ENCODE measurements around the gene ATP2A3. TPM values are rescaled to one million over a fixed set of nuclear protein-coding genes. Genes with fewer than 3 reads are reported as not detected.

Gene ATP2A3
- total RNA-seq, 1 experiment from 2014 or later: 4.4 TPM

GRCh38 chr17:3880983-3881382 is 83.3 kb downstream of the ATP2A3 start:
- CTCF ChIA-PET: no interaction called here
- no peaks in the 10 kb centered on the region for H3K36me3 ChIP-seq (ENCODE audit: low read depth)
- BruUV-seq (replicated peaks): no TSS peak
- H3K27ac ChIP-seq: no peak overlapping the region
- intact Hi-C loops (cut with micrococcal nuclease; ENCODE audit: unreplicated experiment): no loop called here
- no peak overlapping the region for H3K4me2 ChIP-seq
- no peaks in the 10 kb centered on the region for H3K9me3 ChIP-seq (ENCODE audit: insufficient read depth, low read depth)
- no peaks in the 10 kb centered on the region for H3K27me3 ChIP-seq (ENCODE audit: insufficient read depth, low read depth)
- POLR2A ChIA-PET (ENCODE audit: unreplicated experiment): no interaction called here
- no peak overlapping the region for H3K4me3 ChIP-seq
- DNase-seq: no peak
- no peak overlapping the region for H2AFZ ChIP-seq
- H3K79me2 ChIP-seq (ENCODE audit: low read depth): no peaks in the 10 kb centered on the region
- no peaks in the 10 kb centered on the region for H4K20me1 ChIP-seq (ENCODE audit: insufficient read depth)
- H3F3A ChIP-seq (ENCODE audit: insufficient read depth, low read depth): peaks cover 5% of the 10 kb centered on the region; the same call in 1 of the 2 replicates
- H3K4me1 ChIP-seq (replicated peaks; ENCODE audit: insufficient read depth): peaks cover 7% of the 10 kb centered on the region
- no peaks in the 10 kb centered on the region for H3K9me2 ChIP-seq (ENCODE audit: insufficient read depth)
- TF ChIP-seq CTCF (conservative IDR thresholded peaks at IDR 0.05) (no peak), EZH2 (IDR thresholded peaks at IDR 0.05; ENCODE audit: low read depth) (no peak)

- H3F3A ChIP-seq (ENCODE audit: insufficient read depth, low read depth): no peaks in the 10 kb centered on the region
- H2AFZ ChIP-seq: no peak overlapping the region
- no peaks in the 10 kb centered on the region for H3K4me1 ChIP-seq (replicated peaks; ENCODE audit: insufficient read depth)
- no peaks in the 10 kb centered on the region for H3K27me3 ChIP-seq (ENCODE audit: insufficient read depth, low read depth)
- H3K9me2 ChIP-seq (ENCODE audit: insufficient read depth): no peaks in the 10 kb centered on the region
- H4K20me1 ChIP-seq (ENCODE audit: insufficient read depth): no peaks in the 10 kb centered on the region
- CTCF ChIA-PET: no interaction called here
- H3K4me3 ChIP-seq: no peak overlapping the region
- no TSS peak for BruUV-seq (replicated peaks)
- DNase-seq: no peak
- H3K27ac ChIP-seq: no peak overlapping the region
- H3K9me3 ChIP-seq (ENCODE audit: insufficient read depth, low read depth): no peaks in the 10 kb centered on the region
- H3K4me2 ChIP-seq: no peak overlapping the region
- TF ChIP-seq EZH2 (IDR thresholded peaks at IDR 0.05; ENCODE audit: low read depth) (no peak), CTCF (conservative IDR thresholded peaks at IDR 0.05) (no peak)
- intact Hi-C loops (cut with micrococcal nuclease; ENCODE audit: unreplicated experiment): no loop called here
- no peaks in the 10 kb centered on the region for H3K79me2 ChIP-seq (ENCODE audit: low read depth)
- POLR2A ChIA-PET (ENCODE audit: unreplicated experiment): interaction anchor here (0.6 kb wide), 1 partner anchor 772 kb away, joined by 4 read pairs; no protein-coding TSS in a partner anchor
- no peaks in the 10 kb centered on the region for H3K36me3 ChIP-seq (ENCODE audit: low read depth)
Observed at GRCh38 chr17:3879591-3880417, 84.4 kb downstream of the ATP2A3 start.

- Histone ChIP-seq H3K9me3 (ENCODE audit: insufficient read depth, low read depth) (no peaks in the 10 kb centered on the region), H3K27ac (no peak overlapping the region), H3F3A (ENCODE audit: insufficient read depth, low read depth) (no peaks in the 10 kb centered on the region), H4K20me1 (ENCODE audit: insufficient read depth) (no peaks in the 10 kb centered on the region), H3K4me1 (replicated peaks; ENCODE audit: insufficient read depth) (no peaks in the 10 kb centered on the region), H3K4me2 (no peak overlapping the region), H3K4me3 (no peak overlapping the region), H3K36me3 (ENCODE audit: low read depth) (no peaks in the 10 kb centered on the region), H2AFZ (no peak overlapping the region), H3K27me3 (ENCODE audit: insufficient read depth, low read depth) (no peaks in the 10 kb centered on the region), H3K9me2 (ENCODE audit: insufficient read depth) (no peaks in the 10 kb centered on the region), H3K79me2 (ENCODE audit: low read depth) (no peaks in the 10 kb centered on the region)
- no peak for DNase-seq
- no TSS peak for BruUV-seq (replicated peaks)
- TF ChIP-seq CTCF (conservative IDR thresholded peaks at IDR 0.05) (no peak), EZH2 (IDR thresholded peaks at IDR 0.05; ENCODE audit: low read depth) (no peak)
- intact Hi-C loops (cut with micrococcal nuclease; ENCODE audit: unreplicated experiment): no loop called here
- CTCF ChIA-PET: no interaction called here
- POLR2A ChIA-PET (ENCODE audit: unreplicated experiment): no interaction called here
Observed at GRCh38 chr17:3879186-3879585, 85.1 kb downstream of the ATP2A3 start.
